Measurements from ENCODE around the gene TPRX2.
"Not testable (repeated sequence)": the region's sequence is repeated elsewhere in the genome, so short reads cannot be mapped to it uniquely, and the experiment has no call there.

GRCh38 chr19:47816270-47816669 lies 42.8 kb upstream of the TPRX2 start:
- TF ChIP-seq SUZ12 (IDR thresholded peaks at IDR 0.05; ENCODE audit: extremely low read depth, insufficient read depth, insufficient read length); ZNF274 (IDR thresholded peaks at IDR 0.05; ENCODE audit: low read depth, low read length): not testable (repeated sequence)
